Subcutaneous adipose tissue (tissue), 4 donors: ENCODE measurements around the gene TCF23. TPM values are rescaled to one million over a fixed set of nuclear protein-coding genes. Genes with fewer than 3 reads are reported as not detected.

Source experiments
- total RNA-seq, 4 donors: library from RNA; depleted of rRNA; stranded (reverse); fragments of >200 nt; gene quantifications; one replicate each; pipeline ENCODE4 v1.1.0, GENCODE V29; 2016
- TF ChIP-seq, protein P1 (sequence below): fragments of 450-650 bp; IDR thresholded peaks from one replicate; pipeline ENCODE4 v1.5.1; 2016; ENCODE audit warnings: low read depth, mild to moderate bottlenecking, control low read depth, antibody characterized with exemption, moderate library complexity

Gene TCF23
- total RNA-seq, 4 donors from 2014 or later, result under 0.01 TPM; not detected in 3

DNA sequence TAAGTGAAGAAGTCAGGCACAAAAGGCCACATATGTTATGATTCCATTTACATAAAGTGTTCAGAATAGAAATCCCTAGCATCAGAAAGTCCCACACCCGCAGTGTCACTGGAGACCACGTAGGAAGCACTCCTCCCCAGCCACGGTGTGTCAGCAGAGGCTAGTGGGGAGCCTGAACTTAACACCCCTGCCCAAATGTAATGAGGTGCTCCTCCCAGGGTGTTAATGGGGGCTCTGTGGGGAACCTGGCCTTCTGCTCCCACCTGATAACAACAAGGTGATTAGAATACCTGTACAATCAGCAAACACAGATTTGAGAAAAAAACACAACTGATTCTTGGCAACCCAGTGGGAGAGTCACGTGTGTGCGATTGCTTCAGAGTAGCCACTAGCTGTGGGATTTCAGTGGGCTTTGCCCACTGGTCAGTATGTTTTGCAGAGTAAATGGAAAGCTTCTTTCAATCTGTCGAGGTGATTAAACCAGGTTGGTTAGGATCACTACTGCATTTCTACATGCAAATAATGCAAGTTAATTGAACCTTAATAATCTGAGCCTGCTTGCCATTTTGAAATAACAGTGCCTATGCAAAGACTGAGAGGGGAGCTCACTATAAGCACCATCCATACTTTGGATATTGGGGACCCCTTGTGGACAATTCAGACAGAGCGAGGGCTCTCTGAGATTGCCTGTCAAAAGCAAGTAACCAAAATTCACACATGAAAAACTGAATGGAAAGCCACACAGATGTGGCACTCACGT is 42.4 kb downstream of the TCF23 start:
- TF ChIP-seq, protein P1, sequence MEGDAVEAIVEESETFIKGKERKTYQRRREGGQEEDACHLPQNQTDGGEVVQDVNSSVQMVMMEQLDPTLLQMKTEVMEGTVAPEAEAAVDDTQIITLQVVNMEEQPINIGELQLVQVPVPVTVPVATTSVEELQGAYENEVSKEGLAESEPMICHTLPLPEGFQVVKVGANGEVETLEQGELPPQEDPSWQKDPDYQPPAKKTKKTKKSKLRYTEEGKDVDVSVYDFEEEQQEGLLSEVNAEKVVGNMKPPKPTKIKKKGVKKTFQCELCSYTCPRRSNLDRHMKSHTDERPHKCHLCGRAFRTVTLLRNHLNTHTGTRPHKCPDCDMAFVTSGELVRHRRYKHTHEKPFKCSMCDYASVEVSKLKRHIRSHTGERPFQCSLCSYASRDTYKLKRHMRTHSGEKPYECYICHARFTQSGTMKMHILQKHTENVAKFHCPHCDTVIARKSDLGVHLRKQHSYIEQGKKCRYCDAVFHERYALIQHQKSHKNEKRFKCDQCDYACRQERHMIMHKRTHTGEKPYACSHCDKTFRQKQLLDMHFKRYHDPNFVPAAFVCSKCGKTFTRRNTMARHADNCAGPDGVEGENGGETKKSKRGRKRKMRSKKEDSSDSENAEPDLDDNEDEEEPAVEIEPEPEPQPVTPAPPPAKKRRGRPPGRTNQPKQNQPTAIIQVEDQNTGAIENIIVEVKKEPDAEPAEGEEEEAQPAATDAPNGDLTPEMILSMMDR, result no peak

DNA sequence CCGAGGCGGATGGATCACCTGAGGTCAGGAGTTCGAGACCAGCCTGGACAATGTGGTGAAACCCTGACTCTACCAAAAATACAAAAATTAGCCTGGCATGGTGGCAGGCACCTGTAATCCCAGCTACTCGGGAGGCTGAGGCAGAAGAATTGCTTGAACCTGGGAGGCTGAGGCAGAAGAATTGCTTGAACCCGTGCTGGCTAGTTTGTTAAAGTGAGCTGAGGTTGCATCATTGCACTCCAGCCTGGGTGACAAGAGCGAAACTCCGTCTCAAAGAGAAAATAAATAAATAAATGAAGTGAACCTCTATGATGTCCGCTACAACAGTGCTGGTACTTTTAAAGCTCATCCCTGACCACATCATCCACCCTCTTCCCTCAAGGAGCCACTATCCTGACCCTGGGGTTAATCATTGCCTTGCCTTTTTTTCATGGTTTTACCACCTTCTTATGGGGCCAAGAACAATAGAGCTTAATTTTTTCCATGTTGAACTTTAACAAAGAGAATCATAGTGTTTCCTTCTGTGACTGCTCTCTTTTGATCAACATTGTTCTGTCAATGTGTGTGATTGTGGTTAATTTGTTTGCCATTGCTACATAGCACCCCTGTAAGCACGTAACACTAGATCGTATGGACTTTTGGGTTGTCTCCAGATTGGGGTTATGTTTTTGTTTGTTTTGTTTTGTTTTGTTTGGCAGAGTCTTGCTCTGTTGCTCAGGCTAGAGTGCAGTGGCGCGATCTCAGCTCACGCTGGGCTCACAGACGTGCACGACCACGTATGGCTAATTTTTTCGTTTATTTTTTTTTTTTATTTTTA is 45.9 kb downstream of the TCF23 start:
- TF ChIP-seq, protein P1, result no peak

DNA sequence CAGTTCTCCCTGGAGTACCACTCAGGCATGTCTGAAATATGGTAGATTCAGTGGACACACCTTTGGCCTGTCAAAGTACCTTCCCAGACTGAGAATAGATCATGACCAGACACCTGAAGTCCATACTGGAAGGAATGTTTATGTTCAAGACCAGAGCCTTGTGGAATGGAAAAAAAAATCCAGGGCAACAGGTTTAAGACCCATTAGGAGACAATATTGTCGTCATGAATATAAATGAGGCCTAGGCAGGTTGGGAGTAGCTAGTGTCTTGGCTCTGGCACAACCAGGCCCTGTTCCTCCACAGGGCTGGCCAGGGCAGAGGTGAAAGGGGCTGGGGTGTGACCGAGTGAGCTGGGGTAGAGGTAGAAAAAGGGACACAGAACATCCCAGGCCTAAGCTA is 49.8 kb downstream of the TCF23 start:
- TF ChIP-seq, protein P1, result no peak

DNA sequence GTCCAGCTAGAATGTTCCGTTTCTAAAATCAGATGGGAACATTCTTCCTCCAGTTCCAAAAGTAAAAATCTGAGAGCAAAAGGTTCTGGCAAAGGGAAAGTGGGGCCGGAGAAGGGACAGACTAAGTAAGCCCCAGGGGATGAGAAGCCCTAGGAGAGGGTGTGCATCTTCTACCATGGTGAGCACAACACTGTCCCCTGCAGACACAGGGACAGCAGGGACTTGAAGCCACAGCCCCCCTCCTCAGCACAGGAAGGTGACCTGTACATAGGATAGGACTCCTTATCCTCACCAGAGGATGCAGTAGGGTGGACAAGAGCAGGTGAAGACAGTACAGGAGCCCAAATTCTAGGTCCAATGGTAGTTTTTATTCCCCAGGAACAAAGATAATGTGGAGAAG is 50.4 kb downstream of the TCF23 start:
- TF ChIP-seq, protein P1, result no peak

DNA sequence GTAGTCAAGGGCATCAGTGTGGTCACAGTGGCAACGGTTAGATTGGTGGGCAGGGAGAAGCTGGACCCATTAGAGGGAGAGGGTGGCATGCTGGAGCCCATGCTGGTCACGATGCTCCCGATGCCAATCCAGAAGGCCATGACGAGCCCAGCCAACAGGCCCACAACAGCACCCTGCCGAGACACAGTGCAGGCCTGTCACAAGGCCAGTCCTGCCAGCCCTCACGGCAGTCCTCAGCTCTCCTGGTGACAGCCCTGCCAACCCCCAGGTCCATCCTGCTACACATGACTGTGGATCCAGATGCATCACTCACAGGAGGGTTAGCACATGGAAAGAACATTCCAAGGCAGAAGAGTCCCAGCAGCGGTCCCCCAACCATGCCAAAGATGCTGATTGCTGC is 52.9 kb downstream of the TCF23 start:
- TF ChIP-seq, protein P1, result no peak

DNA sequence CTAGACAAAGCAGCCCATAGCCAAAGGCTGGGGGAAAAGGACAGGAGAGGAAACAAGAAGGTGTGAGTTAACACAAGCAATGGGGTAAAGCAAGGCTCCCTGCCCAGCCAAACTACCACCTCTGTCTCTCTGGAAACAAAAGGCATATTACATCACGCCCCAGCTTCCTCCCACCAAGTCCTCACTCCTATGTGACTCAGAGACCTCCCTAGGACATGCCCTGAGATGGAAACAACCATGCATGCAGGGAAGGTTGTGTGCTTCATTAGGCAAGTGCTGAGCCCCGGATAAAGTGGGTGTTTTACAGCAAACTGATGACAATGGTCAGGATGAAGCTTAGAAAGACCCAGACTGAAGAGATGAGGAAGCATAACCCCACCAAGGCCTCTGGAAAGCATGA is 54.0 kb downstream of the TCF23 start:
- TF ChIP-seq, protein P1, result no peak

DNA sequence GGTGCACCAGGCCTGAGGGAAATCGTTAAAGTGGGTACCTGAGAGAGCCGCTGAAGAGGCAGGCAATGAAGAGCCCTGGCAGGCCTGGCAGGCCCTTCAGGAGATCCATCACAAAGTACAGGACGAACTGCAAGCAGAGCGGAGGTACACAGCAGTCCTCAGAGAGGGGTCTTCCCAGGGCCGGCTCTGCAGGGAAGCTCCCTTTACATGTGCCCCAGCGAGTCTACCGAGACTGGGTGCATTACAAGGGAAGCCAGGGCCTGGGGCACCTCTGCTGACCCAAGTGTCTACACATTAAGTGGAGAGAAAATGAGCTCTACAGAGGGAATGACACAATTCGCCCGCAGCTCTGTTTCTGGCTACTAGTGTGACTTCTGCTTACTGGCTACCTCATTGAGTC is 54.9 kb downstream of the TCF23 start:
- TF ChIP-seq, protein P1, result no peak
